Measurements from ENCODE around the gene AGRN.
"Not testable (repeated sequence)": the region's sequence is repeated elsewhere in the genome, so short reads cannot be mapped to it uniquely, and the experiment has no call there.

AGRN gene

DNA sequence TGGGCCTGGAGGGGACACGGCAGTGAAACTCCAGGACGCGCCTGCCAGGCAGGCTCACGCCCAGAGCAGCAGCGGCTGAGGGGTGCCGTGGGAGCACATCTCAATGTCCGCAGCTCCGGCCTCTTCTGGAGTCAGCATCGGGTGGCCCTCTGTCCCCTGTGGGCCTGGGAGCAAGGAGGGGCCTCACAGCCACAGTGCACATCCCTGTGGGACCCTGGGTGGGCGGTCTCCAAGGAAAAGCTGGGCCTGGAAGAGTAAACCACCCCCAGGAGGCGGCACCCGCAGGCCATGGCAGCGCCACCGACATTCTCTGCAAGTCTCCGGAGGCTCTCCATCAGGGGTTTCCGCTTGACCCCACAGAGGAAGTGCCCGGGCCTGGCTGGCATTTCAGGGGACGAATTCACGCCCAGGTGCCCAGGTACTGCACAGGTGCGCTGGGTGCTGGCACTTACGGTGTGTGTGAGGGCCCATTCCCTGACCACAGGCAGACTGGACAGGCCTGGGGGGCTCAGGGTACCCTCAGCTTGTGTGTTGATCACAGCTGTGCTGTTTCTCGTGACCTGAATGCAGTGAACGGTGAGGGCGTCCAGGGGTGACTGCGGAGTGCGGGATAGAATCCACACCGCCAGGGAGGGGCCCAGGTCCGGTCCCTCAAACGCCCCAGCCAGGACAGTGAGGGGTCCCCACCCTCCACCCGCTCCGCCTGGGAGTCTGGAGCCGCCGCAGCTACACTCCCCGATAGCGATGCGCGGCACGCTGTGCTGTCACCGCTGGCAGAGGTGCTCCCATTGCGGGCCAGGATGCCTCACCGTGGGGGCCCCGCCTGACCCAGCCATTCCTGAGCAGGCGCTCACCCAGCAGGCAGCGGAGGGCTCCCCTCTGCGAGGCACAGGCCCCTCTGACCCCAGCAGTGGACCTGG, 70.8 kb downstream of the AGRN start:
- DNase-seq (ENCODE audit: low read depth in 3 of 3) = no peak

DNA sequence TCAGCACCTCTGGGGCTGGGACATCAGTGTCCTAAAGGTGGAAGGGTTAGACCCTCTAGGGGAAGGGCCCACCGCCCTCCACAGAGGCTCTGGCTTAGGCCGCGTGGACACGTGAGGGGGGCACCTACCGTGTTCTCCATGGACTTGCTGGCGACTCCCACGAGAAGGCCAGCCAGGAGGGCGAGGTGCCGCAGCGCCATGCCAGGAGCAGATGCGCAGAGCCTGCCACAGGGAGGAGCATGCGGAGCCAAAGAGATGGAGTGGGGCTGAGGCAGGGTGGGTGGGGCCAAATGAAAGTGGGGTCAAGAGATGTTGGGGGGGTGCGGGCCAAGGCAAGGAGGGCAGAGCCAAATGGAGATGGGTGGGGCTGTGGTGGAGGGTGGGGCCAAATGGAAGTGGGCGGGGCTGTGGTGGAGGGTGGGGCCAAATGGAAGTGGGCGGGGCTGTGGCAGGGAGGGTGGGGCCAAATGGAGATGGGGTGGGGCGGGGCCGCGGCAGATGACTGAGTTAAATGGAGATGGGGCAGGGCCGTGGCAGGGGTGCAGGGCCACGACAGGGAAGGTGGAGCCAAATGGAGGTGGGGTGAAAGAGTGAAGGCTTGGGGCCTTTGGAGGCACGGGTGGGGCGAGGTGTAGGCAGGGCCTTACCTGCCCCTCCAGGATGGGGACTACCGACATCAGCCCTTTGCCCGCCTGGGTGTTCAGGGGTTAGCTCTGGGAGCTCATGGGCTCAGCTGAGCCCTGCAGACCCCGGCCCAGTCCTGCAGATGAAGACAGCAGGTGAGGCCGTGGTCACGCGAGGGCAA, 71.6 kb downstream of the AGRN start:
- DNase-seq (ENCODE audit: low read depth in 3 of 3) = peak in 1 of 3 donors; percentile 31

DNA sequence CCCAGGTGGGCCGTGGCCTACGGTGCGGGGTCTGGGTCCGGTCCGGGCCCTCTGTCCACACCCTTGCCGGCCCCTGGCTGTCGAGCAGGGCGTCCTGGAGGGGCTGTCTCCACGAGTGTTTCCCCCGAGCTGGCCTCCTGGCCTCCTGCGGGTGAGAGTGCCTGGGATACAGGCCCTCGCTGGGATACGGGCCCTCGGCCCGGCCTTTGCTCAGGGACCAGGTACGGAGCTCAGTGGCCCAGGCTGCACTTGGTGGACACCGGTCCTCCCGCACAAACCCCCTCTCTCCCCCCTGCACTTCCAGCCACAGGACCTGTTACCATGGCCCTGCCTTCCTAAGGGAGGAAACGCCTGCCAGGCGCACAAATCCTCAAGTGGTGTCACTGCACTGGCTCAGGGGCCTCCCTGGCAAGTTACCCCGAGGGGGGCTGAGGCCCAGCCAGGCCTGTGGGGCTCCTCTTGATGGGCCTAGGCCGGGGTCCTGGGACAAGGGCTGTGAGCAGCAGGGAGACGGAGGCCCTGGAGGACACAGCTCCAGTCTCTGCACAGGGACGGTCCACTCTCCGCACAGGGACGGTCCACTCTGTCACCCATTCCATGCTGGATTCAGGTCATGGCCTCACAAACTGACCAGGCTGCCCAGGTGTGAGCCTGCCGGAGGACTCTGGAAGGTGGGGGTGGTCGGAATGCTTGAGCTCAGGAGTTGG, 72.4 kb downstream of the AGRN start:
- DNase-seq (ENCODE audit: low read depth in 3 of 3) = no peak

DNA sequence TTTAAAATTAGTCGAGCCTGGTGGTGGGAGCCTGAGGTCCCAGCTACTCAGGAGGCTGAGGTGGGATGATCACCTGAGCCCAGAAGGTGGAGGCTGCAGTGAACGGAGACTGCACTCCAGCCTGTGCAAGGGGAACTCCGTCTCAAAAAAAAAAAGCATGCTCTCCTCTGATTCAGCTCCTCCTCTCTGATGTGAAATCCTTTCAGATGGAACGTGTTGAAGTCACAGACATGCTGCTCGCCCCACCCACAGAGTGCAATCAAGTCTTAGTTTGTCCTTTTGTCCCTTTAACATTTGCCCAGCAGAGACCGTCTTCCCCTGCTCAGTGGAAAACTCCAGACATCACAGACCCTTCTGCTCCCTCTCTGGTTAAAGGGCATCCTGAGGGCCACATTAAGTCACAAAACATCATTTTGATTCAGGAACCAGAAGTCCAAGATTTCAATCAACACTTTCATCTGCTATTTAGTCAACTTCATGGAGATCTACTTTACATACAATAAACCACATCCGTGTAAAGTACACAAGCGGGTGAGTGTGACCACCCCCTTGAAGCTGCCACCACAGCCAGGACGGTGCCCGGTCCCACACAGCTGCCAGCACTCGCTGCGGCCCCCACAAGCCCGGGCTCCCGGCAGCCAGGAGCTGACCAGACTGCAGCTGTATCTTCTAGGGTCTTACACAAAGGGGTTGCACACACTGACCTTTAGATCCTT, 73.1 kb downstream of the AGRN start:
- DNase-seq (ENCODE audit: low read depth in 3 of 3) = no peak

DNA sequence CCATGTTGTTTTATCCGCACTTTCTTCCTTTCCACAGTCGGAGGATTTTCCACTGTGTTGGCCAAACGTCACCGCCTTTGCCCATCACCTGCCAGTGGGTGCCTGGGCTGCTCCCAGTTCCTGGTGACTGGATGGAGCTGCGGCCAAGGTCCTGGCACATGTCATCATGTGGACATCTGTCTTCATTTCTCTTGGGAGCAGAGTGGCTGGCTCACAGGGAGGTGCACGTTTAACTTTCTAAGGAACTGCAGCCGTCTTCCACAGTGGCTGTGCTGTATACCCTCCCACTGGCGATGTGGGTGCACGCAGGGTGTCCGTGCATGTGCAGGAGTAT, 73.7 kb downstream of the AGRN start:
- DNase-seq (ENCODE audit: low read depth in 3 of 3) = no peak

DNA sequence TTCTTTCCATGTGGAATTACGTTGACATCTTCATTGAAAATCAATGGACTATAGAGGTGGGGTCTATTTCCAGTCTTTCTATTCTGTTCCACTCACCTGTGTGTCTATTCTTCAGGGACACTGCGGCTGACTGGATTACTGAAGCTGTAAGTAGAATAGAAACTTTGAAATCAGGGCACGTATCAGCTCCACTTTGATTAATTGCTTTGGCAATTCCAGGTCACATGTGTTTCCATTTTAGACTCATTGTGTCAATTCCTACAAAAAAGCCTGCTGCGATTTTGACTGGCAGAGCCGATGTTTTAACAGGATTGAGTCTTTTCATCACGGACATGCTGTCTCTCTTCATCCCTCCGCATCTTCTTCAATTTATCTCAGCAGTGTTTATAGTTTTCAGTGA, 75.1 kb downstream of the AGRN start:
- no peak for DNase-seq (ENCODE audit: low read depth in 3 of 3)

DNA sequence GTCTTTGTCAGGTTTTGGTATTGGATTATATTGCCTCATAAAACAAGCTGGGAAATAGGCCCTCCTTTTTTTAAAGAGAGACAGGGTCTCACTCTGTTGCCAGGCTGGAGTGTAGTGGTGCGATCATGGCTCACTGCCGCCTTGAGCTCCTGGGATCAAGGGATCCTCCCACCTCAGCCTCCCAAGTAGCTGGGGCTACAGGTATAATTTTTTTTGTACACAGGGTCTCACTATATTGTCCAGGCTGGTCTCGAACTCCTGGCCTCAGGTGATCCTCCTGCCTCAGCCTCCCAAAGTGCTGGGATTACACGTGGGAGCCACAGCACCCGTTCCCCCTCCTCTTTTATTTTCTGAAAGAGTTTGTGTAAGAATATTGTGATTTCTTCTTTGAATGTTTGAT, 76.2 kb downstream of the AGRN start:
- not testable (repeated sequence) for DNase-seq (ENCODE audit: low read depth in 3 of 3)

DNA sequence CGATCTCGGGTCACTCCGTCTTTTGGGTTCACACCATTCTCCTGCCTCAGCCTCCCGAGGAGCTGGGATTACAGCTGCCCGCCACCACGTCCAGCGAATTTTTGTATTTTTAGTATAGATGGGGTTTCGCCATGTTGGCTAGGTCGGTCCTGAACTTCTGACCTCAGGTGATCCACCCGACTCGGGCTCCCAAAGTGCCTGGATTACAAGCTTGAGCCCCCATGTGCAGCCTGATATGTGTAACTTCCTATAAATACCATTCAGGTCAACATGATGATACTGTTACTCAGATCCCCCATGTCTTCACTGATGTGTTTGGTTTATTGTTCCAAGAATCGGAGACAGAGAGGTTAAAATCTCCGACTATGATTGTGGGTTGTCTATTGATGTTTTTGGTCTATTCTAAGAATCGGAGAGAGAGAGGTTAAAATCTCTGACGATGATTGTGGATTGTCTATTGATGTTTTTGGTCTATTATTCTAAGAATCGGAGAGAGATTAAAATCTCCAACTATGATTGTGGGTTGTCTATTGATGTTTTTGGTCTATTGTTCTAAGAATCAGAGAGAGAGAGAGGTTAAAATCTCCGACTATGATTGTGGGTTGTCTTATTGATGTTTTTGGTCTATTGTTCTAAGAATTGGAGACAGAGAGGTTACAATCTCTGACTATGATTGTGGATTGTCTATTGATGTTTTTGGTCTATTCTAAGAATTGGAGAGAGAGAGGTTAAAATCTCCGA, 78.9 kb downstream of the AGRN start:
- no peak for DNase-seq (ENCODE audit: low read depth in 3 of 3)

DNA sequence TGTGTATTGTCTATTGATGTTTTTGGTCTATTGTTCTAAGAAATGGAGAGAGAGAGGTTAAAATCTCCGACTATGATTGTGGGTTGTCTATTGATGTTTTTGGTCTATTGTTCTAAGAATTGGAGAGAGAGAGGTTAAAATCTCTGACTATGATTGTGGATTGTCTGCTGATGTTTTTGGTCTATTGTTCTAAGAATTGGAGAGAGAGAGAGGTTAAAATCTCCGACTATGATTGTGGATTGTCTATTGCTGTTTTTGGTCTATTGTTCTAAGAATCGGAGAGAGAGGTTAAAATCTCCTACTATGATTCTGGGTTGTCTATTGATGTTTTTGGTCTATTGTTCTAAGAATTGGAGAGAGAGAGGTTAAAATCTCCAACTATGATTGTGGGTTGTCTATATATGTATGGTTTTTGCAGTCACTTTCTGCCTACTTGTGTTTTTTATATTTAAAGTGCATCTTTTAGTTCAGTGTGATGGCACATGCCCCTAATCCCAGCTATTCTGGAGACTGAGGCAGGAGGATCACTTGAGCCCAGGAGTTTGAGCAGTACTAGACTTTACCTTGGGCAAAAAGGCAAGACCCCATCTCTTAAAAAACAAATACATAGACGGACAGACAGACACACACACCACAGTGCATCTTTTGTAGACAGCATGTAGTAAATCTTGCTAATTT, 79.7 kb downstream of the AGRN start:
- no peak for DNase-seq (ENCODE audit: low read depth in 3 of 3)

DNA sequence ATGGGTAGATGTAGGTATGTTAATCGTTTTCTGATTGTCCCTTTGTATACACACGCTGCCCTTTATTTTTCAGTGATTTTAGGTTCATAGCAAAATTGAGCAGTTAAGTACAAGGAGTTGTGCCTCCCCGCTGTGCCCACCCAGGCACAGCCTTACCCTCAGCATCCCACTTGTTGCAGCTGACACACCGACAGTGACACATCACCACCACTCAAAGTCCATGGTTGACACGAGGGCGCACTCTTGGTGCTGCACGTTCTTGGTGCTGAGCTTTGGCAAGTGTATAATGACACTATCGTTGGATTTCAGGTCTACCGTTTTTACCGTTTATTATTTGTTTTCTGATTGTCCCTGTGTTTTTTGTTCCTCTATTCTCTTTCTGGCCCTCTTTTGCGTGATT, 80.4 kb downstream of the AGRN start:
- DNase-seq (ENCODE audit: low read depth in 3 of 3) = no peak

DNA sequence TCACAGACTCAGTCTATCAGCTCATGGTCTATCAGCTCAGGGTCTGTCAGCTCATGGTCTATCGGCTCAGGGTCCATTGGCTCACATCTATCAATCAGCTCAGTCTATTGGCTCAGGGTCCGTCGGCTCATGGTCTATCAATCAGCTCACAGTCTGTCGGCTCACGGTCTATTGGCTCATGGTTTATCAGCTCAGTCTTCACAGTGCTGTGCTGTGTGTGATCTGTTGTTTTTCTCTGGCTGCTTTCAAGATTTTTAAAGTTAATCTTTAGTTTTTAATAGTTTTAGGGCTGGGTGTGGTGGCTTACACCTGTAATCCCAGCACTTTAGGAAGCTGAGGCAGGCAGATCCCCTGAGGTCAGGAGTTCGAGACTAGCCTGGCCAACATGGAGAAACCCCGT, 81.6 kb downstream of the AGRN start:
- no peak for DNase-seq (ENCODE audit: low read depth in 3 of 3)

DNA sequence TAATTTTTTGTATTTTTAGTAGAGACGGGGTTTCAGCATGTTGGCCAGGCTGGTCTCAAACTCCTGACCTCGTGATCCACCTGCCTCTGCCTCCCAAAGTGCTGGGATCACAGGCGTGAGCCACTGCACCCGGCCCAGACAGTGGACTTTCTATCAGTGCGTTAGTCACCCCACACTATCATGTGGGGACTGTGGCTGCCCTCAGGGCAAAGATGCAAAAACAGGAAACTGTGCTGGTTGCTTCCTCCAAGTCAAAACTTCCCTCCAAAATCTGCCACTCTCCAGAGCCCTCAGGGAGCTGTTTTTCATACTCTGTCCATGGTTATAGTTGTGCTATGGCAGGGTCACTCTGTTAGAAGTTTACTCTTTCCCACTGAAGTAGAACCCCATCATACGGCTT, 84.2 kb downstream of the AGRN start:
- DNase-seq (ENCODE audit: low read depth in 3 of 3) = not testable (repeated sequence)

Measured in stimulated activated CD4-positive, alpha-beta T cell treated with anti-CD3 and anti-CD28 coated beads, TNF-alpha, amount 100 ng/mL, for 48 hours (primary cell).